GM21367 (cell line): ENCODE data around the gene NR2C2.
A peak's percentile ranks its signal among the peaks of the same experiment; 100 is the strongest.
"Not testable (repeated sequence)": the region's sequence is repeated elsewhere in the genome, so short reads cannot be mapped to it uniquely, and the experiment has no call there.

Experiments used
- ATAC-seq: cut with Tn5 transposase; IDR thresholded peaks from one replicate; pipeline ENCODE4 v1.9.1; 2021; ENCODE audit not compliant: unreplicated experiment

Gene NR2C2

GRCh38 chr3:14957153-14957552 is 9.8 kb downstream of the NR2C2 start:
- no peak for ATAC-seq

GRCh38 chr3:14957925-14958324 is 10.5 kb downstream of the NR2C2 start:
- no peak for ATAC-seq

GRCh38 chr3:14959359-14959943 is 12.1 kb downstream of the NR2C2 start:
- no peak for ATAC-seq

- ATAC-seq = no peak
Observed at GRCh38 chr3:14962762-14963161, 15.4 kb downstream of the NR2C2 start.

- no peak for ATAC-seq
Observed at GRCh38 chr3:14967285-14967684, 19.9 kb downstream of the NR2C2 start.

- ATAC-seq = no peak
Observed at GRCh38 chr3:14969671-14970070, 22.3 kb downstream of the NR2C2 start.

GRCh38 chr3:14976317-14976716 is 28.9 kb downstream of the NR2C2 start:
- no peak for ATAC-seq

- ATAC-seq = no peak
Observed at GRCh38 chr3:14980689-14981088, 33.3 kb downstream of the NR2C2 start.

- no peak for ATAC-seq
Observed at GRCh38 chr3:14984581-14985113, 37.3 kb downstream of the NR2C2 start.

GRCh38 chr3:14988988-14989394 is 41.6 kb downstream of the NR2C2 start:
- ATAC-seq = peak; percentile 99

- ATAC-seq = no peak
Observed at GRCh38 chr3:14989943-14990779, 42.8 kb downstream of the NR2C2 start.

- no peak for ATAC-seq
Observed at GRCh38 chr3:14990780-14991148, 43.4 kb downstream of the NR2C2 start.

GRCh38 chr3:14991151-14991742 is 43.9 kb downstream of the NR2C2 start:
- ATAC-seq = no peak

- no peak for ATAC-seq
Observed at GRCh38 chr3:14991818-14992612, 44.6 kb downstream of the NR2C2 start.

GRCh38 chr3:14997941-14998340 is 50.6 kb downstream of the NR2C2 start:
- ATAC-seq = no peak

- not testable (repeated sequence) for ATAC-seq
Observed at GRCh38 chr3:14999182-14999581, 51.8 kb downstream of the NR2C2 start.

GRCh38 chr3:15007681-15008141 is 60.3 kb downstream of the NR2C2 start:
- no peak for ATAC-seq

- ATAC-seq = no peak
Observed at GRCh38 chr3:15009167-15009566, 61.8 kb downstream of the NR2C2 start.

- no peak for ATAC-seq
Observed at GRCh38 chr3:15010664-15011063, 63.3 kb downstream of the NR2C2 start.

- no peak for ATAC-seq
Observed at GRCh38 chr3:15011174-15011573, 63.8 kb downstream of the NR2C2 start.
